Gastrocnemius medialis (tissue), 4 donors: Measurements from ENCODE around the gene DAD1.

Experiments used
- POLR2A ChIP-seq, 2 donors: fragments of 450-650 bp; IDR thresholded peaks; one replicate each; pipeline ENCODE4 v1.6.1; 2017; ENCODE audit warnings: antibody characterized with exemption in 2 of 2, mild to moderate bottlenecking in 2 of 2, moderate library complexity in 2 of 2
- TF ChIP-seq, protein P1 (sequence below), 5 experiments: fragments of 450-650 bp in 3 of 5; fragments of 200-600 bp in 2 of 5; sonication (generic) in 2 of 5; IDR thresholded peaks in 4 of 5; conservative IDR thresholded peaks in 1 of 5; 1 replicate in 4 of 5; 2 replicates in 1 of 5; pipeline ENCODE4 v1.5.1; 2016 to 2019; ENCODE audit warnings: antibody characterized with exemption in 5 of 5, mild to moderate bottlenecking in 3 of 5, moderate library complexity in 3 of 5

DNA sequence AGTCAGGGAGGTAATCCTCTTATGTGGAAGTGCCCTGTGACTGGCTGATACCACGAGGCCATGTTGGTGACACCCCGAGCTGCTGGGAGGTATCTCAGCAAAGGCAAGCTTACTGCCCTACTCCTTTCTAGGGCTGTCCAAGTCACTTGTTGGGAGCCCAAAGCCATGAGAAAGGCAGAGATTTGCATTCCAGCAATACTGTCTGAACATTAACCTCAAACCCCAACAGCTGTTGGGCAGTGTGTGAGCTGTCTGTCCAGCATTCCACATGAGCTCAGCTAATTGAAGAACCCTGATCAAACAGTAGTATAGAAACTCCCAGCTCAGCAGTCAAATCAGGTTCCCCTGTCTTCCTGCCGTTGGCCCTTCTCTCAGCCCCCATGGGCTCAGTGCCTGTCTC lies 18.3 kb upstream of the DAD1 start:
- TF ChIP-seq, protein P1, sequence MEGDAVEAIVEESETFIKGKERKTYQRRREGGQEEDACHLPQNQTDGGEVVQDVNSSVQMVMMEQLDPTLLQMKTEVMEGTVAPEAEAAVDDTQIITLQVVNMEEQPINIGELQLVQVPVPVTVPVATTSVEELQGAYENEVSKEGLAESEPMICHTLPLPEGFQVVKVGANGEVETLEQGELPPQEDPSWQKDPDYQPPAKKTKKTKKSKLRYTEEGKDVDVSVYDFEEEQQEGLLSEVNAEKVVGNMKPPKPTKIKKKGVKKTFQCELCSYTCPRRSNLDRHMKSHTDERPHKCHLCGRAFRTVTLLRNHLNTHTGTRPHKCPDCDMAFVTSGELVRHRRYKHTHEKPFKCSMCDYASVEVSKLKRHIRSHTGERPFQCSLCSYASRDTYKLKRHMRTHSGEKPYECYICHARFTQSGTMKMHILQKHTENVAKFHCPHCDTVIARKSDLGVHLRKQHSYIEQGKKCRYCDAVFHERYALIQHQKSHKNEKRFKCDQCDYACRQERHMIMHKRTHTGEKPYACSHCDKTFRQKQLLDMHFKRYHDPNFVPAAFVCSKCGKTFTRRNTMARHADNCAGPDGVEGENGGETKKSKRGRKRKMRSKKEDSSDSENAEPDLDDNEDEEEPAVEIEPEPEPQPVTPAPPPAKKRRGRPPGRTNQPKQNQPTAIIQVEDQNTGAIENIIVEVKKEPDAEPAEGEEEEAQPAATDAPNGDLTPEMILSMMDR (IDR thresholded peaks at IDR 0.05 in 4 of 5, conservative IDR thresholded peaks at IDR 0.05 in 1 of 5): no peak
- TF ChIP-seq POLR2A (IDR thresholded peaks at IDR 0.05): no peak
